Measurements from ENCODE around the gene GNAS. TPM values are rescaled to one million over a fixed set of nuclear protein-coding genes. Genes with fewer than 3 reads are reported as not detected.

Gene GNAS
- total RNA-seq, 1 donor from 2014 or later = 875 TPM

DNA sequence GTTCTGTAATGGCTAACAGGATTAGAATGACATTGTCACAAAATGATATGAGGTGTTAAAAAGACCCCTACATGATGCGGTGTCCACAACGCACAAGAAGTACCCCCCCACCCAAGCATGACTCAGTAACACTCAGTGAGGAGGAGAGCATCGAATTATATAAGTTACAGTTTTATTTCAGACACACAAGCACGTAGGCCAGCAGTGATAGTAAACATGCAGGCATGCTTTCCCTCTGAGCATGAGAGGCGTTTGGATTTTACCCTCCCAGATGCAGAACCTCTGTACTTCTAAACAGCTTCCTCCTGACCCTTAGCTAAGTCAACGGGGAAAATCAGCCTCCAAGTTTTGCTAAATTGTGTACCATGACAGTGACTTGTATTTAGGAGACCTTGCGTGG is 23.9 kb downstream of the GNAS start:
- TF ChIP-seq POLR2A (IDR thresholded peaks at IDR 0.05) (no peak), CTCF (IDR thresholded peaks at IDR 0.05) (no peak), POLR2AphosphoS5 (IDR thresholded peaks at IDR 0.05; ENCODE audit: insufficient read depth in 1 of 2, low read depth in 1 of 2) (no peak)
- intact Hi-C loops (cut with DNase I) = no loop called here
- Histone ChIP-seq H3K27me3 (no peaks in the 10 kb centered on the region), H3K4me3 (no peak overlapping the region), H3K27ac (no peak overlapping the region), H3K4me1 (no peaks in the 10 kb centered on the region), H3K9me3 (no peaks in the 10 kb centered on the region), H3K36me3 (no peaks in the 10 kb centered on the region)
- DNase-seq (ENCODE audit: extremely low spot score in 2 of 2) = peak; percentile 14 to 18

- H3K27ac ChIP-seq = no peak overlapping the region
- peak; percentile 34 to 58 for DNase-seq (ENCODE audit: extremely low spot score in 2 of 2)
- H3K4me1 ChIP-seq = no peaks in the 10 kb centered on the region
- H3K27me3 ChIP-seq = no peaks in the 10 kb centered on the region
- TF ChIP-seq POLR2AphosphoS5 (IDR thresholded peaks at IDR 0.05; ENCODE audit: insufficient read depth in 1 of 2, low read depth in 1 of 2) = no peak
- TF ChIP-seq CTCF (IDR thresholded peaks at IDR 0.05) = no peak
- no peak for TF ChIP-seq POLR2A (IDR thresholded peaks at IDR 0.05)
- no peaks in the 10 kb centered on the region for H3K9me3 ChIP-seq
- no peak overlapping the region for H3K4me3 ChIP-seq
- intact Hi-C loops (cut with DNase I) = no loop called here
- H3K36me3 ChIP-seq = no peaks in the 10 kb centered on the region
These were observed 24.8 kb downstream of the GNAS start for GRCh38 chr20:58877050-58877975.

DNA sequence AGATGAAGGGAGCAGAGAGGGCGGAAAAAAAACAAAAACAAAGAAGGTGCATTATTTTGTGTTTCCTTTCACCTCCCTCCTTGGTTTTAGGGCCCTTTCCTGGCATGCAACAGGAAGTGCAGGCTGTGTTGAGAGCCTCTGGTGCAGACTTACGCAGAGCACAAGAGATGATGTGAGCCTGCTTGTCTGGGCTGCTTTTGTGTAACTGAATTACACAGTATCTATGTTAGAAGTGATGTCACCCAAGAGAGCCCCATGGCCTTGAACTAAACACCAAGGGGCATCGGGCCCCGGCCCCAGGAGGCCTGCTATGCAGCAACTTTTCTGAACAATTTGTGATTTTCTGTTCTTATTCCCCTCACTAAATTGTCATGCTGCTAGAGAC is 25.5 kb downstream of the GNAS start:
- no peak overlapping the region for H3K27ac ChIP-seq
- H3K9me3 ChIP-seq = no peaks in the 10 kb centered on the region
- DNase-seq (ENCODE audit: extremely low spot score in 2 of 2) = peak; percentile 5 to 64
- TF ChIP-seq POLR2A (IDR thresholded peaks at IDR 0.05) = no peak
- TF ChIP-seq CTCF (IDR thresholded peaks at IDR 0.05) = no peak
- H3K27me3 ChIP-seq = no peaks in the 10 kb centered on the region
- no peaks in the 10 kb centered on the region for H3K36me3 ChIP-seq
- no peak overlapping the region for H3K4me3 ChIP-seq
- intact Hi-C loops (cut with DNase I) = no loop called here
- H3K4me1 ChIP-seq = no peaks in the 10 kb centered on the region

DNA sequence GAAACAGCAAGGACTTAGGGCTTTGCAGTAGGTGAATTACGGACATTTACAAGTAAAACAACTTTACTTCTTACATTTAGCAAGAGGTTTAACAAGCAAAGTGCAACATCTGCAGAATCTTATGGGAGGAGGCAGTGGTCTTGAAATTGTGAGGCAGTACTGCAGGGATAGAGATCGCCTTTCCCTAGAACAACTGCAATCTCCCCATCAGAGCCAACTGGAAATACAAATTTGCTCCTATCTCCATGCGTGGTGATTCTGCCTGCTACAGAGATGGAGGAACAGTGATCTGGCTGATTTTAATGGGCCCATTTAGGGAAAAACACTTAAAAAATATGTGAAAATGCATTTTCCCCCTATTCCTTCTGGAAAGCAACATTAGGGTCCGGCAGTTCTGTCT is 25.9 kb downstream of the GNAS start:
- intact Hi-C loops (cut with DNase I) = no loop called here
- H3K36me3 ChIP-seq = no peaks in the 10 kb centered on the region
- TF ChIP-seq CTCF (IDR thresholded peaks at IDR 0.05) = no peak
- TF ChIP-seq POLR2A (IDR thresholded peaks at IDR 0.05) = no peak
- no peak for TF ChIP-seq POLR2AphosphoS5 (IDR thresholded peaks at IDR 0.05; ENCODE audit: insufficient read depth in 1 of 2, low read depth in 1 of 2)
- no peaks in the 10 kb centered on the region for H3K4me1 ChIP-seq
- DNase-seq (ENCODE audit: extremely low spot score in 2 of 2) = peak; percentile 3 to 16
- H3K27ac ChIP-seq = no peak overlapping the region
- H3K9me3 ChIP-seq = no peaks in the 10 kb centered on the region
- no peak overlapping the region for H3K4me3 ChIP-seq
- H3K27me3 ChIP-seq = no peaks in the 10 kb centered on the region

DNA sequence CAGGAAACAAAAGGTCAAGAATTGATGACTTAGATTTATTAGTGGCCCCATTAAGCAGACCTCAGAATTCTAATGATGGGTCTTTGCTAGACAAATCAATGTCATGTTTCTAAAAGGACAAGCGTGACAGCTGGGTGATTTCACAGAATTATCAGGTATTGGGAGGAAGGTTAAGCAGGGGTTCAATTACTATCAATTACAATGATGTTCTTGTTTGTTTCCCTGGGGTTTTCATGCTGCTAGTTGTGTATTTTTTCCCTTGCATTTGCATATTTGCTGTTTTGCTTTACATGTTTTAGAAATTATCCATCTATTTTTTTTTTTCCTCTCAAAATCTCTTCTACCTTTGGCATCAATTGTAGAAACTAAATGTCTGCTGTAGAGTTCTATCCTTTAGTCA is 27.9 kb downstream of the GNAS start:
- Histone ChIP-seq H3K4me1 (no peaks in the 10 kb centered on the region), H3K27me3 (no peaks in the 10 kb centered on the region), H3K36me3 (no peaks in the 10 kb centered on the region), H3K27ac (no peak overlapping the region), H3K9me3 (no peaks in the 10 kb centered on the region), H3K4me3 (no peak overlapping the region)
- intact Hi-C loops (cut with DNase I) = loop anchor here (5.0 kb wide), 1 partner anchor 522 kb away; no protein-coding TSS in a partner anchor
- DNase-seq (ENCODE audit: extremely low spot score in 2 of 2) = no peak
- no peak for TF ChIP-seq CTCF (IDR thresholded peaks at IDR 0.05)
- TF ChIP-seq POLR2AphosphoS5 (IDR thresholded peaks at IDR 0.05; ENCODE audit: insufficient read depth in 1 of 2, low read depth in 1 of 2) = no peak
- TF ChIP-seq POLR2A (IDR thresholded peaks at IDR 0.05) = no peak

Measured in vagina (tissue), 2 donors.